Naive thymus-derived CD8-positive, alpha-beta T cell (primary cell): ENCODE measurements around the gene SCAMP2. TPM values are rescaled to one million over a fixed set of nuclear protein-coding genes. Genes with fewer than 3 reads are reported as not detected.

ENCODE experiments used
- ATAC-seq, 2 donors: fragments of 150-1000 bp; cut with Tn5 transposase in 1 of 2; sonication (Bioruptor Pico), chemical (Tn5 transposase) in 1 of 2; 1 replicate in 1 of 2; 2 replicates in 1 of 2; pipeline ENCODE4 v1.10.0; 2021; ENCODE audit warnings: mild to moderate bottlenecking in 2 of 2, moderate library complexity in 2 of 2
- POLR2A ChIA-PET: fragments of 350-600 bp; sonication (Branson Sonifier 250); formaldehyde crosslinking; loops from one replicate; lab custom pipeline; 2021; ENCODE audit warnings: antibody characterized with exemption; lab: Charles Lee
- DNase-seq, 10 donors: peaks; one replicate each; pipeline versions ENCODE4 v3.0.0 to v3.0.0-alpha.2; 2020 to 2022
- H3K27ac Mint-ChIP-seq, 10 donors: one replicate each; pipeline ENCODE4 v1.8.0; 2020 to 2022; ENCODE audit warnings: mild to moderate bottlenecking in 10 of 10, mixed read lengths in 10 of 10, moderate library complexity in 4 of 10, inconsistent platforms in 1 of 10
- H3K27me3 Mint-ChIP-seq, 5 donors: one replicate each; pipeline ENCODE4 v1.8.0; 2021 to 2022; ENCODE audit warnings: mixed read lengths in 5 of 5
- H3K36me3 Mint-ChIP-seq, 3 donors: one replicate each; pipeline ENCODE4 v1.8.0; 2020 to 2022; ENCODE audit warnings: mixed read lengths in 3 of 3, mild to moderate bottlenecking in 2 of 3, inconsistent platforms in 1 of 3
- H3K4me1 Mint-ChIP-seq, 4 donors: one replicate each; pipeline ENCODE4 v1.8.0; 2021 to 2022; ENCODE audit warnings: mixed read lengths in 4 of 4
- H3K4me3 Mint-ChIP-seq, 10 donors: one replicate each; pipeline ENCODE4 v1.8.0; 2020 to 2022; ENCODE audit warnings: mild to moderate bottlenecking in 10 of 10, mixed read lengths in 10 of 10, moderate library complexity in 6 of 10, inconsistent platforms in 1 of 10
- H3K9me3 Mint-ChIP-seq, 9 donors: one replicate each; pipeline ENCODE4 v1.8.0; 2020 to 2022; ENCODE audit warnings: mixed read lengths in 9 of 9, mild to moderate bottlenecking in 3 of 9, inconsistent platforms in 1 of 9, moderate library complexity in 1 of 9
- polyA plus RNA-seq, 3 donors: library from polyadenylated mRNA; unstranded; fragments of 300-500 nt; fragmentation: Illumina TruSeq; gene quantifications; one replicate each; pipeline ENCODE4 v1.2.3, GENCODE V29; 2021
- total RNA-seq, 8 experiments: library from RNA in 2 of 8; stranded (reverse) in 2 of 8; gene quantifications; one replicate each; pipeline ENCODE4 v1.2.3 and lab custom pipeline; 2021 to 2026

The SCAMP2 gene
- total and polyA plus RNA-seq, 5 experiments from 2014 or later = 109 to 121 (median 117) TPM

DNA sequence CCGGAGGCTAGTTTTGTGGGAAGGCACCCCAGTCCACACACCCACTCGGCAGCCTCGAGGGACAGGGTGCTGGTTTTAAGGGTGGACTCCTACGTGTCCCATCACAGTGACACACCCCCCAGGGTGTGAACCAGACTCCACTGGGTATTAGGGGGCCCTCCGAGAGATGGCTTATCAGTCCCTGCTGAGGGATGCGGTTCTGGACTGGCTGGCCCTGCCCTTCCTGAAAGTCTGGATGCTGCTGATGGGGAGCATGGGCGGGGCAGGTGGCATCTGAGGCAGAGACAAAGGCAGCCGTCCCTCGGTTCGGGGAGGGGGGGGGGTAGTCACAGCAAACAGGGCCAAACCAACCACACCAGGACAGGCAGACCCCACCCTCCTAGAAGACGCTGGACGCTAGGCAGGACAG is 29.3 kb downstream of the SCAMP2 start:
- H3K27me3 Mint-ChIP-seq = no peaks in the 10 kb centered on the region
- DNase-seq = no peak
- peaks cover 0 to 29% (median 5%) of the 10 kb centered on the region in 3 donors for H3K36me3 Mint-ChIP-seq
- POLR2A ChIA-PET = interaction anchor here (0.9 to 7.6 kb wide), 18 partner anchors 9 to 94 kb away, joined by 3 to 68 read pairs (median 5); partner anchors contain the start of genes COX5A, CSK, FAM219B and SCAMP2
- no peak for ATAC-seq
- H3K4me1 Mint-ChIP-seq = peaks cover 30 to 56% (median 53%) of the 10 kb centered on the region in 4 donors
- peak overlapping the region in 9 of 10 donors; percentile 84 to 98 (median 96) for H3K27ac Mint-ChIP-seq
- H3K9me3 Mint-ChIP-seq = no peaks in the 10 kb centered on the region
- H3K4me3 Mint-ChIP-seq = peak overlapping the region in 9 of 10 donors; percentile 74 to 92 (median 86)

DNA sequence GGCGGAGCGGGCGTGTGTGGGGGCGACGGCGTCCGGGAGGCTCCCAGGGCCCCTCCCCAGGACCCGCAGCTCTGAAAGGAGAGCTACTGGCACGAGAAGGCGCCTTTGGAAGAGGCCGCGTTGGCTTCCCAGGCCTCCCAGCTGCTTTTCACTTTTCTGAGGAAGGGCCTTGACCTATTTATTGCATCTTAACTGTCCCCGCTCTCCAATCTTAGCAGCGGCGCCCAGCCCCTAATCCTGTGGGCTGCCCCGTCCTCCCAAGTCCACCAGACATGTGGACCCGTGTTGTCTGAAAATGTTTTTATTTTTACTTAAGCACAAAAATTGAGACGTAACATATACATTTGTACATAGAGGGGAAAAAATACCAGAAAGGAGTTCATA is 29.7 kb downstream of the SCAMP2 start:
- no peak for DNase-seq
- no peaks in the 10 kb centered on the region for H3K9me3 Mint-ChIP-seq
- peaks cover 30 to 56% (median 53%) of the 10 kb centered on the region in 4 donors for H3K4me1 Mint-ChIP-seq
- peaks cover 0 to 28% (median 5%) of the 10 kb centered on the region in 3 donors for H3K36me3 Mint-ChIP-seq
- peak overlapping the region; percentile 84 to 98 (median 96) for H3K27ac Mint-ChIP-seq
- ATAC-seq = no peak
- POLR2A ChIA-PET = interaction anchor here (0.9 to 7.6 kb wide), 15 partner anchors 10 to 95 kb away, joined by 3 to 68 read pairs (median 5); partner anchors contain the start of genes COX5A, CSK, FAM219B and SCAMP2
- peak overlapping the region; percentile 74 to 92 (median 86) for H3K4me3 Mint-ChIP-seq
- no peaks in the 10 kb centered on the region for H3K27me3 Mint-ChIP-seq

DNA sequence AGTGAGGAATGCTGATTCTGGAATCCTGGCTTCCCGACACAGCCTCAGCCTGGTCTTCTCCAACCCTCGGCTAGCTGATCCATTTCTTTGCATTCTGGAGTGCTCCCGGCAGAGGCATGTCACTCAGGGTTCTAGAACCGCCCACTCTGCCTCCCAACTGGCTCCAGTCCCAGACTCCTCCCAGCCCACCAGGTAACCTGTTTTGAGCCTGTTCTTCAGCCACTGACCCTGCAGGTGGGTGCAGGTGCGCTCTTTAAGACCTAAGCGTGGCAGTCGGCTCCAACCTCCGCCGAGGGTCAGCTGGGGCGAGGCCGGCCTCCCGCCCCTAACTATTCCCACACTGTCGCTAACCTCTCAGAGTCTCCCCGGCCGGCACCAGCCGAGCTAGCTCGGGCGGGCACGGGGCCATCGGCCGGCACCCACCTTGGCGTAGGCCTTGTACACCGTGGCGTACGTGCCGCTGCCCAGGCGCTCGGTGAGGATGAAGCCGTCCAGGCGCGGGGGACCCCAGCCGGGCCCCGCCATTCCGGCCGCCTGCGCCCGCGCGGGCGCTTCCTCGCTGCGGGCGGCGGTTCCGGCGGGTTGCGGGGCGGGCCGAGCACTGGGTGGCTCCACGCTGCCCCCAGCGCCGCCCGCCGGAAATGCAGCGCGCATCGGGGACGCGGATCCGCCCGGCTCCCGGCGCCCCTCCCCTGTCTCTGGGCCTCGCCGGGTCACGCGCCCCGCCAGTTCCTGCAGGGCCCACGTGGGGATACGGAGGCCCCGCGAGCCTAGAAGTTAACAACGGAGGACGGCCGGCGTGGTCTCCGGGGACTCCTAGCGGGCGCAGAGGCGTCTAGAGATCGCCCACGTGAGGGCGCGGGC is 30.4 kb downstream of the SCAMP2 start, which contains the start of gene ULK3:
ULK3 (minus strand) TSS at position 576 of the 864 bp plus-strand sequence; CDS start at position 525, 51 bp downstream.
- peaks cover 0 to 22% (median 4%) of the 10 kb centered on the region in 3 donors for H3K36me3 Mint-ChIP-seq

DNA sequence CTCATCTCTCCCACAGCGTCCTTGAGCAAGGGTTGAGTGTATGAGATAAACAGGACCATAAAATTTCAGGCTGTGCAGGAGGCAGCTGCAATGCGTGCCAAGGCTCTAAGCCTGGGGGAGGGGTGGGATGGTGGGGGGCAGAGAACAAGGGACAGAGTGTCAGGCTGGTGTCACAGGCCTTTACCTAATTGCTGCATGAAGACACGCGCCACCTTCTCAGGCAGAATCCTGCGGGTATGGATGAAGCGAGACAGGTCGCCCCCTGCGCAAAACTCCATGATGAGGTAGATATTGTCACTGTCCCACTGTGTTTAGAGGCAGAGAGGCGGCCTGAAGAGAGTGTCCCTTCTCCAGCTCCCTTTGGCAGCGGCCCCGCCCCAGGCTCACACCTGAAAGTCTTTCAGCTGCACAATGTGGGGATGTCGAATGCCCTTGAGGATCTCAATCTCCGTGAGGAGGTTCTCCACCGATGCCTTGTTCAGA is 31.2 kb downstream of the SCAMP2 start:
- Mint-ChIP-seq H3K4me1 (peaks cover 30 to 56% (median 52%) of the 10 kb centered on the region in 4 donors), H3K27me3 (no peaks in the 10 kb centered on the region), H3K4me3 (peak overlapping the region; percentile 41 to 93 (median 88)), H3K27ac (peak overlapping the region in 7 of 10 donors; percentile 61 to 98 (median 86)), H3K36me3 (peaks cover 0 to 18% (median 2%) of the 10 kb centered on the region in 3 donors), H3K9me3 (no peaks in the 10 kb centered on the region)
- ATAC-seq (no peak), DNase-seq (no peak)
- POLR2A ChIA-PET = interaction anchor here (0.9 to 7.6 kb wide), 9 partner anchors 11 to 210 kb away, joined by 3 to 68 read pairs (median 5); partner anchors contain the start of genes COX5A, FAM219B and SCAMP2

More for the DNA sequence above, 30.4 kb downstream of the SCAMP2 start, which contains the start of gene ULK3:
- Mint-ChIP-seq H3K9me3 (no peaks in the 10 kb centered on the region), H3K4me1 (peaks cover 30 to 56% (median 53%) of the 10 kb centered on the region in 4 donors), H3K4me3 (peak within 1 kb of the TSS; percentile 85 to 93 (median 88)), H3K27ac (peak within 1 kb of the TSS; percentile 84 to 98 (median 96)), H3K27me3 (no peaks in the 10 kb centered on the region)
- ATAC-seq (peak; percentile 87 to 89), DNase-seq (peak; percentile 88 to 95 (median 92))
- POLR2A ChIA-PET = interaction anchor here (0.6 to 7.6 kb wide), 17 partner anchors 10 to 211 kb away, joined by 3 to 68 read pairs (median 5); partner anchors contain the start of genes COX5A, CSK, FAM219B and SCAMP2

DNA sequence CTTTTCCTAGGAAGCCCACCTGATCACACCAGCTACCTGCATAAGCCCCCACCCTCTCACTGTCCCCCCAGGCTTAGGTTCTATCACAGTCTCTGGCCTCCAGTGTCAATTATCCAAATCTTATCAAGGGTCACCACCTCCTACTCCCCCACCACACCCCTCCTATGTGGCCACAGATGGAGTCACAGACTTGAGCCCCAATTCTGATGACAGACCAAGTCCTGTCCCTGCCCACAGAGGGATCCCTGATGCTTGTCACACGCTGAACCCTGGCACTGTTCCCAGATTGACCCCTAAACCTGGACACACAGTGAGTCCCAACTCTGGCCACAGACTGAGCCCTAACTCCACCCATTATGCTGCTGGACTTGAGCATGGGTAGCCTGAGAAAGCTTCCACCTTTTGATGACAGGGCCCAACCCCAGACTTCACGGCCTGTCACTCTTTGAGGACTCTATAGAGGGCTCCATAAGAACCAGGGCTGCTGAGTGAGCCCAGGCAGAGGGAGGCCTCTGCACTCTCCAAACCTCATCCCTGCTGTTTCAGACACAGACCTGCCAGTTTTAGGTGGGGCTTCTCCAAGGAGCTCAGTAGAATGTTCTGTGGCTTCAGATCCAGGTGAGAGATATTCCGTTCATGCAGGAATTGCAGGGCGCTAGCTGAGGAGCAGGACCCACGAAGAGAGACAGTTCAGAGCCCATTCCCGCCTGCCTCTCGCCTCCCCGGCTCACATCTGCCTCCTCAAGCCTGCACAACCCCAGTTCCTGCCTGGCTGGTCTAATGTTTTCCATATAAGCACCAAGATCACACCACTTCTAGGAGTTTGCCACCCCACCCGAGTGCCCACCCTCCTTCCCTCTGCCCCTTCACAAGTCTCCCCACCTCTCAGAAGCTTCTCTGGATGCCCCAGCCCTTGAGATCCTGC is 32.1 kb downstream of the SCAMP2 start:
- POLR2A ChIA-PET = interaction anchor here (0.6 to 7.6 kb wide), 7 partner anchors 10 to 181 kb away, joined by 3 to 68 read pairs (median 5); partner anchors contain the start of genes COX5A, FAM219B and SCAMP2
- H3K36me3 Mint-ChIP-seq = peaks cover 0 to 20% (median 0%) of the 10 kb centered on the region in 3 donors
- H3K9me3 Mint-ChIP-seq = no peaks in the 10 kb centered on the region
- H3K4me1 Mint-ChIP-seq = peaks cover 28 to 56% (median 49%) of the 10 kb centered on the region in 4 donors
- no peak for DNase-seq
- no peaks in the 10 kb centered on the region for H3K27me3 Mint-ChIP-seq
- H3K4me3 Mint-ChIP-seq = peak overlapping the region; percentile 34 to 93 (median 88)
- H3K27ac Mint-ChIP-seq = peak overlapping the region in 8 of 10 donors; percentile 13 to 74 (median 63)
- ATAC-seq = no peak

DNA sequence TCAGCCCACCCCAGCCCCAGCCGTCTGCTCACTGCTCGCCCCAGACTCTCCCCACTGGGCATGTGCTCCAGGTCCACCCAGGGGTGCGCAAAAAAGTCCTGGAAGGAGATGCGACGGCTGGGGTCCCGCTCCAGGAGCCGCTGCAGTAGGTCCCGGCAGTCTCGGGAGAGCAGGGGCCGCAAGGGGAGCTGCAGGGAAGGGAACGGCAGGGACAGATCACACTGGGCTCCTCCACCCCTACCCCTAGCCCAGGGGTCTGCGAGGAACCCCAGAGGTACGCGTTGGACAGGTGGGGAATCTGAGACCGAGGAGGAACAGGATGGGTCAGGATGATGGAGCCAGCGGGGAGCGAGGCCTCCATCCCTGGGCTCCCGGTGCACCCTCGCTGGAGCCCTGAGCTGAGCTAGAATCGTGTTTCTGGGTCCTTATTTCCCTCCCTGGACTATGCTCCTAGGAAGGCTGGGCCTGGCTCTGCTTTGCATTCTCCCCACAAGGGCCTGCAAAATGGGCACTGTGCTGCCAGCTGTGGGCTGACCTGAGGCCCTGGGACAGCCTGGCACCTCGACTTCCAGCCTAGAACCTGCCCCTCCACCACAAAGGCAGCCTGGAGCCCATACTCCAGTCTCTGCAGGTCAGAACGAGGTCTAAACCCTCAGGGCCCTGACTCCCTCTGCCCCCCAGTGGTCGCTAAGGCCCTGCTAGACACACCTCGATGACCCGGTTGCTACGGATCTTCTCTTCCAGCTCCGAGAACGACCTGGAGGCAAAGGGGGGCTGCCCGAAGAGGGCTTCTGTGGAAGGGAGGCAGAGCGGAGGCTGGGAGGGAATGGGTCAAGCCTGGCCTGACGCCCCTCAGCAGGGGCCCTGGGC is 33.4 kb downstream of the SCAMP2 start:
- H3K27ac Mint-ChIP-seq = peak overlapping the region in 1 of 10 donors; percentile 53

DNA sequence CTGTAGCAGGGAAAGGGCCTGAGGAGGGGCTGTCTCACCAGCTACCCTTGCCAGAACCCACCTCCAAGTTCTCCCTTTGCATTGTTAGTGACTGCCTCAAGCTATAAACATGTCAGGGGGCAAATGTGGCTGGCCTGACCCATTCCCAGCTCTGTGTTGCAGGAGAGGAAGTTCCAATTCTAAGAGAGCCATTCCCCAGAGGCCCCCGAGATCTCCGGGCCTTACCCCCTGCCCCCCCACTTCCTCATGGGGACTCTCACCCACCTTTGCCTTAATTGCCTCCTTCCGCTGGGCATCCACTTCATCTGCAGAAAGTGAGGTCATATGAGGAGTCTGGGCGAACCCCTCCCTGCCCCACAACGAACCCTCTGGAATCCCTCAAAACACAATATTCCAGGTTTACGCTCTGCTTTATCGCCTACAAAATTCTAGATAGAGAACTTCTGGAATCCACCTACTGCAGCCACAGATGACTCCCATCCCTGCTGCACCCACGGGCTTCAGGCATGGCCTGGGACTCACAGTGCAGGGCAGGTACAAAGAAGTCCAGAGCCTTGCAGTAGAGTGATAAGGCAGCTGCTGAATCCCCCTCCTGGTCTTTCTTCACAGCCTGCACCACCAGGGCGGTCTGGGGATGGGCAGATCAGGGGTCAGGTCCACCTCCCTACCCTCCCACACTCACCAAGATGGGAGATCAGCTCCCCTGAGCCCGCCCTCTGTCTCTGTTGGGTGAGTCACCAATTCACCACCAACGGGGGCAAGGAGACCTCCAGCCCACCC is 34.2 kb downstream of the SCAMP2 start:
- no peaks in the 10 kb centered on the region for H3K9me3 Mint-ChIP-seq
- no peak overlapping the region for H3K4me3 Mint-ChIP-seq
- peaks cover 18 to 43% (median 29%) of the 10 kb centered on the region in 4 donors for H3K4me1 Mint-ChIP-seq
- POLR2A ChIA-PET = interaction anchor here (1.3 kb wide), 1 partner anchor 46 kb away, joined by 4 read pairs; no protein-coding TSS in a partner anchor
- DNase-seq = no peak
- no peak for ATAC-seq
- peak overlapping the region in 2 of 10 donors; percentile 73 to 75 for H3K27ac Mint-ChIP-seq
- no peaks in the 10 kb centered on the region for H3K27me3 Mint-ChIP-seq
- H3K36me3 Mint-ChIP-seq = peaks cover 0 to 24% (median 0%) of the 10 kb centered on the region in 3 donors

More for the DNA sequence above, 33.4 kb downstream of the SCAMP2 start:
- Mint-ChIP-seq H3K4me3 (no peak overlapping the region), H3K4me1 (peaks cover 23 to 50% (median 37%) of the 10 kb centered on the region in 4 donors), H3K36me3 (peaks cover 0 to 24% (median 0%) of the 10 kb centered on the region in 3 donors), H3K9me3 (no peaks in the 10 kb centered on the region), H3K27me3 (no peaks in the 10 kb centered on the region)
- ATAC-seq (no peak), DNase-seq (no peak)
- POLR2A ChIA-PET = interaction anchor here (0.6 to 1.3 kb wide), 4 partner anchors 12 to 180 kb away, joined by 3 to 4 read pairs (median 4); no protein-coding TSS in a partner anchor

DNA sequence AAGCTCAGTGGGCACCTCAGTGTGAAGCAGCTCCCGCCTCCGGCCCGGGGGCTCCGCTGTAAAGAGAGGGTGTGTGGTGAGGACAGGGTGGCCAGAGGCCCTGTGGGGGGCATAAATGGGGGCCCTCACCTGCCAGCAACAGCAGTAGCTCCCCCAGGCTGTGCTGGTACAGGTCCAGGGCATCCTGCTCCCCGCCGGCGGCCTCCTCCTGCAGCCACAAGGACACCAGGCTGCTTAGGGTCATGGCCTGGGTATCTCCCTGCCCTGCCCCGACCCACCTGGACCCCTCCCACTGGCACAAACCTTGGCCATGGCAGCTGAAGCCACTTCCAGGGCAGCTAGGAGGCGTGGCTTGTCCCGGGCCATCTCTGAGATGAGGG is 35.0 kb downstream of the SCAMP2 start:
- Mint-ChIP-seq H3K27ac (no peak overlapping the region), H3K27me3 (no peaks in the 10 kb centered on the region), H3K36me3 (peaks cover 0 to 24% (median 0%) of the 10 kb centered on the region in 3 donors), H3K4me3 (no peak overlapping the region), H3K4me1 (peaks cover 17 to 38% (median 23%) of the 10 kb centered on the region in 4 donors), H3K9me3 (no peaks in the 10 kb centered on the region)
- DNase-seq (no peak), ATAC-seq (no peak)
- POLR2A ChIA-PET = interaction anchor here (0.6 to 1.3 kb wide), 2 partner anchors 45 to 76 kb away, joined by 4 read pairs; no protein-coding TSS in a partner anchor

DNA sequence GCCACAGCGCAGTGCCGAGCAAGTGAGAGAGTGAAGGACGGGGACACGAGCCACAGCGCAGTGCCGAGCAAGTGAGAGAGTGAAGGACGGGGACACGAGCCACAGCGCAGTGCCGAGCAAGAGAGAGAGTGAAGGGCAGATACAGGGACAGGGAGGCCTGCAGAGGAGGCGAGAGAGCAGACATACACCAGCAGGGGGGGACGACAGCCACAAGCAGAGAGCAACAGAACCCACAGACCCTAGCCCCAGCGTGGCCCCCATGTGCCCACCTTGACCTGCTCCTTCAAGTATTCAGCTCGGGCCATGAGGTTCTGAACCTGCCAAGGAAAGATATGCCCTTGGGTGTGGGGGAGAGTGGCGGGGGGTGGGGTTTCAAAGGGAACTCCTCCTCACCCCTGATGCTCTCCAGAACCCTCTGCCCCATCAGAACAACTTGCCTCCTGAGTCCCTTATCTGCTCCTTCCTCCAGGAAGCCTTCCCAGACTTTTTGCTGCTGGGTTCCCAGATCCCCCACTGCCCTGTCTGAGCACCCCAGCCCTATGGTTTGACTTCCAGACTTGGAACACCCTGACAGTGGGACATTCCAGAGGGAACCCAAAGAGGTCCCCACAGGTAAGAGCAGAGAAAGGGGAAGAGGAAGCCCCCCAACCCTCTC is 35.6 kb downstream of the SCAMP2 start:
- DNase-seq (no peak), ATAC-seq (no peak)
- H3K27ac Mint-ChIP-seq = peak overlapping the region in 3 of 10 donors; percentile 8 to 48 (median 31)
- peak overlapping the region in 1 of 10 donors; percentile 45 for H3K4me3 Mint-ChIP-seq
- peaks cover 17 to 33% (median 22%) of the 10 kb centered on the region in 4 donors for H3K4me1 Mint-ChIP-seq
- POLR2A ChIA-PET = interaction anchor here (0.6 kb wide), 1 partner anchor 76 kb away, joined by 4 read pairs; no protein-coding TSS in a partner anchor
- H3K9me3 Mint-ChIP-seq = no peaks in the 10 kb centered on the region
- peaks cover 0 to 24% (median 0%) of the 10 kb centered on the region in 3 donors for H3K36me3 Mint-ChIP-seq
- no peaks in the 10 kb centered on the region for H3K27me3 Mint-ChIP-seq
